Uterus (tissue), 2 donors: ENCODE results near the gene VAMP8.
A peak's percentile ranks its signal among the peaks of the same experiment; 100 is the strongest.

Experiments used
- POLR2A ChIP-seq, 2 donors: fragments of 450-650 bp; IDR thresholded peaks; one replicate each; pipeline ENCODE4 v1.6.1; 2016; ENCODE audit warnings: antibody characterized with exemption in 2 of 2, mild to moderate bottlenecking in 1 of 2, moderate library complexity in 1 of 2
- TF ChIP-seq, protein P1 (sequence below), 4 experiments: fragments of 200-600 bp in 2 of 4; fragments of 450-650 bp in 2 of 4; sonication (generic) in 2 of 4; IDR thresholded peaks; one replicate each; pipeline ENCODE4 v1.5.1; 2016 to 2019; ENCODE audit warnings: antibody characterized with exemption in 4 of 4, mild to moderate bottlenecking in 2 of 4, moderate library complexity in 1 of 4

GRCh38 chr2:85537600-85538506 lies 39.5 kb upstream of the VAMP8 start:
- TF ChIP-seq, protein P1, sequence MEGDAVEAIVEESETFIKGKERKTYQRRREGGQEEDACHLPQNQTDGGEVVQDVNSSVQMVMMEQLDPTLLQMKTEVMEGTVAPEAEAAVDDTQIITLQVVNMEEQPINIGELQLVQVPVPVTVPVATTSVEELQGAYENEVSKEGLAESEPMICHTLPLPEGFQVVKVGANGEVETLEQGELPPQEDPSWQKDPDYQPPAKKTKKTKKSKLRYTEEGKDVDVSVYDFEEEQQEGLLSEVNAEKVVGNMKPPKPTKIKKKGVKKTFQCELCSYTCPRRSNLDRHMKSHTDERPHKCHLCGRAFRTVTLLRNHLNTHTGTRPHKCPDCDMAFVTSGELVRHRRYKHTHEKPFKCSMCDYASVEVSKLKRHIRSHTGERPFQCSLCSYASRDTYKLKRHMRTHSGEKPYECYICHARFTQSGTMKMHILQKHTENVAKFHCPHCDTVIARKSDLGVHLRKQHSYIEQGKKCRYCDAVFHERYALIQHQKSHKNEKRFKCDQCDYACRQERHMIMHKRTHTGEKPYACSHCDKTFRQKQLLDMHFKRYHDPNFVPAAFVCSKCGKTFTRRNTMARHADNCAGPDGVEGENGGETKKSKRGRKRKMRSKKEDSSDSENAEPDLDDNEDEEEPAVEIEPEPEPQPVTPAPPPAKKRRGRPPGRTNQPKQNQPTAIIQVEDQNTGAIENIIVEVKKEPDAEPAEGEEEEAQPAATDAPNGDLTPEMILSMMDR (IDR thresholded peaks at IDR 0.05) = peak in 2 of 4 experiments; percentile 25 to 26
- TF ChIP-seq POLR2A (IDR thresholded peaks at IDR 0.05) = peak in 1 of 2 donors; percentile 19
